HepG2 (cell line): Measurements from ENCODE around the gene ZNF813. TPM values are rescaled to one million over a fixed set of nuclear protein-coding genes. Genes with fewer than 3 reads are reported as not detected.

Experiments
- HMG20A ChIP-seq: IDR thresholded peaks from 2 replicates; pipeline ENCODE4 v1.6.1; 2016; ENCODE audit warnings: borderline replicate concordance
- MXI1 ChIP-seq: IDR thresholded peaks from 3 replicates; pipeline ENCODE4 v1.6.1; 2012; ENCODE audit warnings: low read depth, low read length, inconsistent platforms, borderline replicate concordance
- NONO ChIP-seq, 2 experiments: fragments of 450-650 bp in 1 of 2; sonication (generic) in 1 of 2; formaldehyde crosslinking in 1 of 2; IDR thresholded peaks in 1 of 2; conservative IDR thresholded peaks in 1 of 2; 2 replicates each; pipeline versions ENCODE4 v1.6.1 to v1.8.0; 2017 to 2022; ENCODE audit warnings: mild to moderate bottlenecking in 1 of 2, missing genetic modification reagents in 1 of 2, moderate library complexity in 1 of 2
- PHF20 ChIP-seq: sonication (generic); formaldehyde crosslinking; IDR thresholded peaks from 2 replicates; pipeline ENCODE4 v1.5.0; 2020; ENCODE audit warnings: mild to moderate bottlenecking, missing genetic modification reagents
- SYNCRIP ChIP-seq: fragments of 200-400 bp; formaldehyde crosslinking; IDR thresholded peaks from 2 replicates; pipeline ENCODE4 v1.6.1; 2018; ENCODE audit warnings: mild to moderate bottlenecking, low read depth, low read length; ENCODE audit not compliant: insufficient read depth
- TRAFD1 ChIP-seq: sonication (generic); formaldehyde crosslinking; IDR thresholded peaks from 2 replicates; pipeline ENCODE4 v1.5.1; 2020; ENCODE audit warnings: missing genetic modification reagents, mild to moderate bottlenecking, borderline replicate concordance
- ZBTB44 ChIP-seq: sonication (generic); formaldehyde crosslinking; IDR thresholded peaks from 2 replicates; pipeline ENCODE4 v1.4.0; 2020; ENCODE audit warnings: missing genetic modification reagents
- ZNF619 ChIP-seq: sonication (generic); formaldehyde crosslinking; IDR thresholded peaks from 2 replicates; pipeline ENCODE4 v1.4.0; 2020; ENCODE audit warnings: mild to moderate bottlenecking, missing genetic modification reagents
- ZNF773 ChIP-seq: sonication (generic); formaldehyde crosslinking; IDR thresholded peaks from 2 replicates; pipeline ENCODE4 v1.4.0; 2020; ENCODE audit warnings: missing genetic modification reagents, borderline replicate concordance
- ZNF878 ChIP-seq: sonication (generic); formaldehyde crosslinking; IDR thresholded peaks from 2 replicates; pipeline ENCODE4 v1.8.1; 2023; ENCODE audit warnings: mild to moderate bottlenecking, missing genetic modification reagents, moderate library complexity
- polyA plus RNA-seq, 8 experiments: library from polyadenylated mRNA; depleted of rRNA in 3 of 8; stranded (reverse) in 7 of 8; unstranded in 1 of 8; fragments of >200 nt; fragmentation: Illumina TruSeq in 4 of 8; extraction: Trizol in 4 of 8; gene quantifications; 2 replicates each; pipeline versions ENCODE4 v1.2.1 to v1.2.3, GENCODE V29; 2011 to 2016; ENCODE audit warnings: low read depth in 4 of 8, missing spikeins in 1 of 8, mixed read lengths in 1 of 8; ENCODE audit not compliant: insufficient read depth in 1 of 8
- total RNA-seq, 5 experiments: library from RNA; depleted of rRNA; stranded (reverse); fragments of >200 nt; fragmentation: Illumina TruSeq; extraction: Trizol; gene quantifications; 2 replicates each; pipeline ENCODE4 v1.2.3, GENCODE V29; 2016; ENCODE audit warnings: low read depth in 1 of 5

ZNF813 gene
- total and polyA plus RNA-seq, 2 of the 13 experiments (the other 11 are each of a cell fraction or from before 2014, with no cell fraction given) = 2.1 to 8.9 TPM

GRCh38 chr19:53463263-53463662, 4.3 kb upstream of the ZNF813 start (continued):
- TF ChIP-seq ZBTB44 (no peak), ZNF878 (no peak), ZNF619 (CRISPR knock-in tag) (no peak), SYNCRIP (no peak), TRAFD1 (CRISPR knock-in tag) (no peak), NONO (IDR thresholded peaks at IDR 0.05) (no peak), NONO (CRISPR knock-in tag; conservative IDR thresholded peaks at IDR 0.05) (no peak), ZNF773 (CRISPR knock-in tag) (no peak), PHF20 (CRISPR knock-in tag) (no peak), HMG20A (CRISPR knock-in tag) (no peak), MXI1 (no peak)
- TF ChIP-seq, all 625 proteins: peak for 0
